Measurements from ENCODE around the gene KCNN2. TPM values are rescaled to one million over a fixed set of nuclear protein-coding genes. Genes with fewer than 3 reads are reported as not detected.

KCNN2 gene
- total and polyA plus RNA-seq, 2 of the 8 experiments (the other 6 are each of a cell fraction or from before 2014, with no cell fraction given): 13.1 to 18.6 TPM

DNA sequence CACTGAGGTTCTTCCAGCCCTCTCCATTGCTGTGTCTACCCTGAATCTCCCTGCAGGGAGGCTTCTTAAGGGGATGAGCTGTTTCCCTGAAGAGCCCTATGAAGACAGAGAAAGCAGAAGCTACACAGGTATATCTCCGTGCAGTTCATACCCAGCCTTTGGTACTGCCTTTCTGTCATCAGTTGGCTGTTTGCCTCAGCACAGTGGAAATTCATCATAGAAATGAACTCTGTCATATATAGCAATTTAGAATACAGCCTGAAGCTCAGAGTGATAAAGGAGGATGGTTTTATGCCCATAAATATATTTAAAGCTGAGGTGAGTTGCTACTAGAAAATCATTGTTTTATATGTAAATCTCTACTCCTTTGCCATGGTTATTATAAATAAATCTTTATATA, 42.6 kb upstream of the KCNN2 start:
- ChIA-PET POLR2A (ENCODE audit: partially characterized antibody) (no interaction called here), CTCF (ENCODE audit: partially characterized antibody) (interaction anchor here (0.6 to 2.0 kb wide), 4 partner anchors 11 to 636 kb away, joined by 3 to 7 read pairs (median 4); no protein-coding TSS in a partner anchor)
- H4K20me1 ChIP-seq (replicated peaks in 1 of 2; ENCODE audit: control insufficient read depth in 1 of 2, insufficient read depth in 2 of 2, low read length in 2 of 2): no peaks in the 10 kb centered on the region
- no peak overlapping the region for H3K14ac ChIP-seq (ENCODE audit: insufficient read length)
- no peak overlapping the region for H2BK12ac ChIP-seq (ENCODE audit: low read depth, low read length)
- H3K4me2 ChIP-seq (ENCODE audit: insufficient read depth in 1 of 2, low read depth in 2 of 2, low read length in 2 of 2): no peak overlapping the region
- H3K79me2 ChIP-seq (ENCODE audit: control insufficient read depth in 1 of 2, insufficient read depth in 2 of 2, low read length in 2 of 2): no peaks in the 10 kb centered on the region
- TF ChIP-seq SIRT6 (IDR thresholded peaks at IDR 0.05; ENCODE audit: low read length): no peak
- TF ChIP-seq JUN (IDR thresholded peaks at IDR 0.05; ENCODE audit: low read depth, low read length): no peak
- no peak for TF ChIP-seq CREB1 (IDR thresholded peaks at IDR 0.05)
- no peak for TF ChIP-seq EP300 (IDR thresholded peaks at IDR 0.05; ENCODE audit: borderline replicate concordance in 1 of 2, low read depth in 2 of 2, low read length in 2 of 2)
- TF ChIP-seq KDM4A (IDR thresholded peaks at IDR 0.05; ENCODE audit: low read depth, low read length, severe bottlenecking): no peak
- no peak for TF ChIP-seq MAFK (IDR thresholded peaks at IDR 0.05; ENCODE audit: low read depth, low read length)
- no peak for TF ChIP-seq ASH2L (IDR thresholded peaks at IDR 0.05; ENCODE audit: low read length)
- TF ChIP-seq RBBP5 (IDR thresholded peaks at IDR 0.05; ENCODE audit: borderline replicate concordance, low read depth, low read length): no peak
- TF ChIP-seq HDAC6 (IDR thresholded peaks at IDR 0.05; ENCODE audit: low read depth, low read length): no peak
- no peak for TF ChIP-seq RFX5 (IDR thresholded peaks at IDR 0.05; ENCODE audit: borderline replicate concordance, low read depth, low read length)
- TF ChIP-seq SP4 (IDR thresholded peaks at IDR 0.05; ENCODE audit: low read length): no peak
- no peak overlapping the region for H3K23ac ChIP-seq (ENCODE audit: insufficient read length)
- H3K27me3 ChIP-seq (replicated peaks in 1 of 4; ENCODE audit: control insufficient read depth in 3 of 4, extremely low read depth in 1 of 4, insufficient read depth in 3 of 4, low read length in 3 of 4): no peaks in the 10 kb centered on the region
- no peak overlapping the region for H2BK5ac ChIP-seq (ENCODE audit: low read depth, low read length)
- H2BK120ac ChIP-seq (replicated peaks; ENCODE audit: low read depth, low read length): no peak overlapping the region
- H2AK5ac ChIP-seq (ENCODE audit: low read depth, low read length): no peak overlapping the region
- H3K9me3 ChIP-seq (ENCODE audit: insufficient read depth in 2 of 2, low read depth in 1 of 2, low read length in 1 of 2): no peaks in the 10 kb centered on the region
- H3K79me1 ChIP-seq (ENCODE audit: low read depth, low read length): no peaks in the 10 kb centered on the region
- H3K9ac ChIP-seq (replicated peaks in 1 of 4; ENCODE audit: extremely low read depth in 1 of 4, low read depth in 3 of 4, low read length in 3 of 4): no peak overlapping the region
- peaks cover 2% of the 10 kb centered on the region; the same call in 1 of the 2 replicates for H3K23me2 ChIP-seq (ENCODE audit: low read depth, low read length)
- no peak overlapping the region for H2BK20ac ChIP-seq (ENCODE audit: low read length)
- no peaks in the 10 kb centered on the region for H3K4me1 ChIP-seq (replicated peaks in 1 of 4; ENCODE audit: control insufficient read depth in 3 of 4, insufficient read depth in 4 of 4, low read length in 3 of 4)
- 100% methylated on average over 1 of the region's 1 CpG; no CpG with 5 or more reads in 1 of the 2 experiments for WGBS, 2 experiments (ENCODE audit: extremely low coverage in 1 of 2, insufficient coverage in 1 of 2, insufficient read length in 1 of 2, insufficient replicate concordance in 2 of 2, low coverage in 1 of 2, low lambda C conversion rate in 2 of 2, missing lambda C conversion rate in 1 of 2)
- no peak overlapping the region for H2AFZ ChIP-seq (ENCODE audit: low read length)
- no peak overlapping the region for H3K4me3 ChIP-seq (ENCODE audit: extremely low read depth in 1 of 4, insufficient read depth in 2 of 4, low read depth in 3 of 4, low read length in 4 of 4)
- H3K27ac ChIP-seq (ENCODE audit: low read depth, low read length): no peak overlapping the region
- H4K8ac ChIP-seq (ENCODE audit: extremely low read depth, insufficient read depth, low read length): no peak overlapping the region
- no peak overlapping the region for H2BK15ac ChIP-seq (ENCODE audit: low read length)
- no peak for FAIRE-seq
- no peak overlapping the region for H3K4ac ChIP-seq (replicated peaks; ENCODE audit: insufficient read length, low read depth, low read length)
- no peak overlapping the region for H3K56ac ChIP-seq (replicated peaks; ENCODE audit: insufficient read length, low read depth, low read length)
- H4K91ac ChIP-seq (replicated peaks; ENCODE audit: insufficient read length, low read length): no peak overlapping the region
- no peak for DNase-seq (ENCODE audit: low read depth in 1 of 2, low spot score in 2 of 2)
- no peaks in the 10 kb centered on the region for H3K36me3 ChIP-seq (ENCODE audit: control insufficient read depth in 2 of 4, insufficient read depth in 4 of 4, low read length in 3 of 4)
- no peak overlapping the region for H3K18ac ChIP-seq (ENCODE audit: extremely low read depth, low read length)
- no peak overlapping the region for H4K5ac ChIP-seq (ENCODE audit: insufficient read length, low read depth, low read length)
